DOHH2 (cell line): Measurements from ENCODE around the gene APH1B.
"Not testable (repeated sequence)": the region's sequence is repeated elsewhere in the genome, so short reads cannot be mapped to it uniquely, and the experiment has no call there.

Experiments used
- H3F3A ChIP-seq: fragments of 200-600 bp; sonication (generic), shearing (Covaris generic); 2 replicates; pipeline ENCODE4 v1.6.0; 2016; ENCODE audit warnings: antibody characterized with exemption, mild to moderate bottlenecking; ENCODE audit not compliant: control insufficient read depth, insufficient read depth
- H3K27ac ChIP-seq: fragments of 200-600 bp; sonication (generic); 2 replicates; pipeline ENCODE4 v1.5.1; 2014; ENCODE audit warnings: low read depth, mild to moderate bottlenecking, low read length, moderate library complexity
- H3K27me3 ChIP-seq: fragments of 200-600 bp; sonication (generic); 2 replicates; pipeline ENCODE4 v1.6.1; 2014; ENCODE audit warnings: mild to moderate bottlenecking, low read length, mixed read lengths; ENCODE audit not compliant: control insufficient read depth
- H3K36me3 ChIP-seq: fragments of 200-600 bp; sonication (generic); 2 replicates; pipeline ENCODE4 v1.6.1; 2014; ENCODE audit warnings: mild to moderate bottlenecking, low read length, moderate library complexity, mixed read lengths; ENCODE audit not compliant: control insufficient read depth
- H3K4me1 ChIP-seq: fragments of 200-600 bp; sonication (generic); 2 replicates; pipeline ENCODE4 v1.6.1; 2014; ENCODE audit warnings: mild to moderate bottlenecking, low read length, mixed read lengths; ENCODE audit not compliant: control insufficient read depth
- H3K4me2 ChIP-seq: fragments of 200-600 bp; sonication (generic); 2 replicates; pipeline ENCODE4 v1.6.0; 2014; ENCODE audit warnings: mild to moderate bottlenecking, low read length, moderate library complexity
- H3K4me3 ChIP-seq: fragments of 200-600 bp; sonication (generic); 2 replicates; pipeline ENCODE4 v1.5.1; 2014; ENCODE audit warnings: mild to moderate bottlenecking, low read length, mixed read lengths
- H3K79me2 ChIP-seq: fragments of 200-600 bp; sonication (generic); 2 replicates; pipeline ENCODE4 v1.6.1; 2014; ENCODE audit warnings: mild to moderate bottlenecking, low read length, mixed read lengths; ENCODE audit not compliant: control insufficient read depth
- H3K9me2 ChIP-seq: fragments of 200-600 bp; sonication (generic); replicated peaks from 2 replicates; pipeline ENCODE4 v1.6.1; 2014; ENCODE audit warnings: mild to moderate bottlenecking, low read length, mixed read lengths; ENCODE audit not compliant: control insufficient read depth
- H3K9me3 ChIP-seq: fragments of 200-600 bp; sonication (generic); 2 replicates; pipeline ENCODE4 v1.6.1; 2014; ENCODE audit warnings: antibody characterized with exemption, low read length, mixed read lengths; ENCODE audit not compliant: control insufficient read depth, insufficient read depth
- H4K20me1 ChIP-seq: fragments of 200-600 bp; sonication (generic); 2 replicates; pipeline ENCODE4 v1.6.0; 2014; ENCODE audit warnings: low read depth, mild to moderate bottlenecking, antibody characterized with exemption, low read length, moderate library complexity; ENCODE audit not compliant: control insufficient read depth, insufficient read depth
- EZH2phosphoT487 ChIP-seq: fragments of 200-600 bp; sonication (generic); IDR thresholded peaks from 2 replicates; pipeline ENCODE4 v1.6.1; 2017; ENCODE audit warnings: borderline replicate concordance, mild to moderate bottlenecking, antibody characterized with exemption, low read length, moderate library complexity, mixed read lengths
- TF ChIP-seq, protein P1 (sequence below): fragments of 200-600 bp; sonication (generic); IDR thresholded peaks from one replicate; pipeline ENCODE4 v1.5.1; 2014; ENCODE audit warnings: antibody characterized with exemption, mild to moderate bottlenecking, low read depth, low read length; ENCODE audit not compliant: poor library complexity, severe bottlenecking

APH1B gene

GRCh38 chr15:63340353-63340752 lies 62.9 kb downstream of the APH1B start:
- Histone ChIP-seq H3K4me3 (no peak overlapping the region), H4K20me1 (no peaks in the 10 kb centered on the region), H3K4me1 (peaks cover 2% of the 10 kb centered on the region; the same call in 1 of the 2 replicates), H3K9me3 (no peaks in the 10 kb centered on the region), H3K4me2 (no peak overlapping the region), H3F3A (no peaks in the 10 kb centered on the region), H3K36me3 (no peaks in the 10 kb centered on the region), H3K79me2 (no peaks in the 10 kb centered on the region), H3K9me2 (no peaks in the 10 kb centered on the region), H3K27me3 (peaks cover 18% of the 10 kb centered on the region), H3K27ac (no peak overlapping the region)
- TF ChIP-seq EZH2phosphoT487: no peak
- TF ChIP-seq, protein P1, sequence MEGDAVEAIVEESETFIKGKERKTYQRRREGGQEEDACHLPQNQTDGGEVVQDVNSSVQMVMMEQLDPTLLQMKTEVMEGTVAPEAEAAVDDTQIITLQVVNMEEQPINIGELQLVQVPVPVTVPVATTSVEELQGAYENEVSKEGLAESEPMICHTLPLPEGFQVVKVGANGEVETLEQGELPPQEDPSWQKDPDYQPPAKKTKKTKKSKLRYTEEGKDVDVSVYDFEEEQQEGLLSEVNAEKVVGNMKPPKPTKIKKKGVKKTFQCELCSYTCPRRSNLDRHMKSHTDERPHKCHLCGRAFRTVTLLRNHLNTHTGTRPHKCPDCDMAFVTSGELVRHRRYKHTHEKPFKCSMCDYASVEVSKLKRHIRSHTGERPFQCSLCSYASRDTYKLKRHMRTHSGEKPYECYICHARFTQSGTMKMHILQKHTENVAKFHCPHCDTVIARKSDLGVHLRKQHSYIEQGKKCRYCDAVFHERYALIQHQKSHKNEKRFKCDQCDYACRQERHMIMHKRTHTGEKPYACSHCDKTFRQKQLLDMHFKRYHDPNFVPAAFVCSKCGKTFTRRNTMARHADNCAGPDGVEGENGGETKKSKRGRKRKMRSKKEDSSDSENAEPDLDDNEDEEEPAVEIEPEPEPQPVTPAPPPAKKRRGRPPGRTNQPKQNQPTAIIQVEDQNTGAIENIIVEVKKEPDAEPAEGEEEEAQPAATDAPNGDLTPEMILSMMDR: no peak

DNA sequence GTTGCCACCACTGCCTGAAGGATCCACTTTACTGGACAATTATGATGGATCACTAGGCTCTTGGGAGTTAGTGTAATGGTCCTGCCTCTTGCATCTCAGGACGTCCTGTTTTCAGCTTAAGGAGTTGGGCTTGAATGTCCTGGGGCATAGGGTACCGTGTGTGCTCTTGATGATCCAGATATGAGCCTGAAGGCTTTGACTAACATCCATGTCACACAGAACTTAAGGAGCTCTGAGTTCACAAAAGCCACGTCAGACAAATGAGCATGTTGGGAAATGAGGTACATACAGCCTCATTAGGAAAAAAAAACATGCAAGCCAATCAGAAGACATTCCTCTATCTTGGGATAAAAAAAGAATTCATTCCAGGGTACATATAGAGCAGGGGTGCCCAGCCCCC lies 63.5 kb downstream of the APH1B start:
- Histone ChIP-seq H3K36me3 (no peaks in the 10 kb centered on the region), H3K4me2 (no peak overlapping the region), H3F3A (no peaks in the 10 kb centered on the region), H3K4me1 (peaks cover 2% of the 10 kb centered on the region; the same call in 1 of the 2 replicates), H3K9me2 (no peaks in the 10 kb centered on the region), H3K27ac (no peak overlapping the region), H3K9me3 (no peaks in the 10 kb centered on the region), H3K79me2 (no peaks in the 10 kb centered on the region), H4K20me1 (no peaks in the 10 kb centered on the region), H3K4me3 (no peak overlapping the region), H3K27me3 (peaks cover 18% of the 10 kb centered on the region)
- TF ChIP-seq, protein P1: no peak
- no peak for TF ChIP-seq EZH2phosphoT487

- H3K79me2 ChIP-seq: no peaks in the 10 kb centered on the region
- H3K4me3 ChIP-seq: no peak overlapping the region
- H4K20me1 ChIP-seq: no peaks in the 10 kb centered on the region
- peaks cover 2% of the 10 kb centered on the region; the same call in 1 of the 2 replicates for H3K4me1 ChIP-seq
- H3K27ac ChIP-seq: no peak overlapping the region
- H3K27me3 ChIP-seq: peaks cover 18% of the 10 kb centered on the region
- H3K9me2 ChIP-seq: no peaks in the 10 kb centered on the region
- no peak overlapping the region for H3K4me2 ChIP-seq
- H3K9me3 ChIP-seq: no peaks in the 10 kb centered on the region
- no peaks in the 10 kb centered on the region for H3K36me3 ChIP-seq
- no peaks in the 10 kb centered on the region for H3F3A ChIP-seq
- TF ChIP-seq, protein P1: no peak
- no peak for TF ChIP-seq EZH2phosphoT487
Measured at GRCh38 chr15:63341898-63342297, 64.5 kb downstream of the APH1B start.

DNA sequence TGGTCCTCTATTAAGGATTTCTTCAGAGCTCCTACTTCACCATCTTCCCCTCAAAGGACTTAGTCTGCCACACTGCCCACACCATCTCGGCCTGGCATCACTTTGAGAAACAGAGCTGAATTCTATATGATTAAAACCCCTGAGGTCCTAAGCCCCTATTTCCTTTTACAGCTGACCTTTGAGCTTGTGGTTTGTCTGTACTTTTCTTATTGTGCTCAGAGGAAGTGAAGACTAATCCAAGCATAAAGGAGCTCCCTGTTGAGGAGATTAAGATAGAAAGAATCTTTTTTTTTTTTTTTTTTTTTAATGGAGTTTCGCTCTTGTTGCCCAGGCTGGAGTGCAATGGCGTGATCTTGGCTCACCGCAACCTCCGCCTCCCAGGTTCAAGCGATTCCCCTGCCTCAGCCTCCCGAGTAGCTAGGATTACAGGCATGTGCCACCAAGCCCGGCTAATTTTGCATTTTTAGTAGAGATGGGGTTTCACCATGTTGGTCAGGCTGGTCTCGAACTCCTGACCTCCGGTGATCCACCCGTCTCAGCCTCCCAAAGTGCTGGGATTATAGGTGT lies 65.7 kb downstream of the APH1B start:
- not testable (repeated sequence) for H4K20me1 ChIP-seq, H3K79me2 ChIP-seq, H3K27ac ChIP-seq, H3K4me1 ChIP-seq, H3K9me3 ChIP-seq, H3K9me2 ChIP-seq, H3K36me3 ChIP-seq, H3K4me3 ChIP-seq, H3K4me2 ChIP-seq, H3F3A ChIP-seq
- H3K27me3 ChIP-seq: peaks cover 18% of the 10 kb centered on the region
